Umbilical cord (tissue), 2 donors: ENCODE results near the gene SLC39A9. TPM values are rescaled to one million over a fixed set of nuclear protein-coding genes. Genes with fewer than 3 reads are reported as not detected.

Experiments used
- DNase-seq: peaks from one replicate; pipeline ENCODE4 v3.0.0-alpha.2; 2015; ENCODE audit warnings: low spot score
- total RNA-seq: library from RNA; depleted of rRNA; stranded (reverse); fragments of >200 nt; gene quantifications from one replicate; pipeline ENCODE4 v1.2.3, GENCODE V29; 2014; ENCODE audit warnings: low replicate concordance; ENCODE audit not compliant: insufficient read depth

The SLC39A9 gene
- total RNA-seq, 1 donor from 2014 or later: 88.8 TPM

DNA sequence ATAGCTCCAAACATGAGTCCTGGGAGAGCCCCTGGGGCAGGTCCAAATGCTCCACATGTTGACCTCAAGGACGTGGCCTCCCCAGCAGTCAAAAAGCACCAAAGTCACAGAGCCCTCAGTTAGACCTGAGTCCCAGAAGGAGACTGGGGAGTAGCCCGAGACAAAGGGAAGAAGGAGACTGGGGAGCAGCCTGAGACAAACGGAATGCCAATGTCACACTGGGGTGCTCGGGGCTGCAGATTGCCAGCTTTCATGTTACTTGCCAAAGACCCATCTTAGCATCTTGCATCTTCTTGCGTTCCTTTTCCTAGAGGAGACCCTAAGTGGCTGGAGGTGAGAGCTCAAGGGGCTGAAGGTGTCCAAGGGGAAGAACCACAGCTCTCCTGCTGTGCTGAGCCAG is 100.9 kb downstream of the SLC39A9 start:
- DNase-seq: no peak

- DNase-seq: no peak
Observed at GRCh38 chr14:69500096-69500495, 101.6 kb downstream of the SLC39A9 start.

GRCh38 chr14:69500736-69501135 is 102.2 kb downstream of the SLC39A9 start:
- peak; percentile 6 for DNase-seq

DNA sequence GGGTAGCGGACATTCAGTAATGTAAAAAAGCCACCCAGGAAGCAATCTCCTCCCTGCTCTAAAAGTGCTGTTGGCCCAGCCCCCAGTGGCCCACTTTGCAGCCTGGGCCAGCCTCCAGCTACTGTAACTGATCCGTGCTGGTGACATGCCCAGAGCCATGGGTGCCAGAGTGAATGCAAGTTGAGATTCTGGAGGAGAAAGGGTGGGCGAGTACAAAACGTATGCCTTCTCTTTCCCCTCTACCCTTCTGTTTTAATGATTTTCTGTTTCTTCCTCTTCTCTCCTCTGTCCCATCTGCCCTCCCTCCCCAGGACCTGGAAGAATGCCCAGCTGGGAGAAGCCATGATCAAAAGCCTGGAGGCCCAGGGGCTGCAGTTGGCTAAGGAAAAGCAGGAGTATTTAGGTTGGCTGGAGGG is 102.9 kb downstream of the SLC39A9 start:
- DNase-seq: peak; percentile 90

- DNase-seq: no peak
Observed at GRCh38 chr14:69504775-69505174, 106.3 kb downstream of the SLC39A9 start.

DNA sequence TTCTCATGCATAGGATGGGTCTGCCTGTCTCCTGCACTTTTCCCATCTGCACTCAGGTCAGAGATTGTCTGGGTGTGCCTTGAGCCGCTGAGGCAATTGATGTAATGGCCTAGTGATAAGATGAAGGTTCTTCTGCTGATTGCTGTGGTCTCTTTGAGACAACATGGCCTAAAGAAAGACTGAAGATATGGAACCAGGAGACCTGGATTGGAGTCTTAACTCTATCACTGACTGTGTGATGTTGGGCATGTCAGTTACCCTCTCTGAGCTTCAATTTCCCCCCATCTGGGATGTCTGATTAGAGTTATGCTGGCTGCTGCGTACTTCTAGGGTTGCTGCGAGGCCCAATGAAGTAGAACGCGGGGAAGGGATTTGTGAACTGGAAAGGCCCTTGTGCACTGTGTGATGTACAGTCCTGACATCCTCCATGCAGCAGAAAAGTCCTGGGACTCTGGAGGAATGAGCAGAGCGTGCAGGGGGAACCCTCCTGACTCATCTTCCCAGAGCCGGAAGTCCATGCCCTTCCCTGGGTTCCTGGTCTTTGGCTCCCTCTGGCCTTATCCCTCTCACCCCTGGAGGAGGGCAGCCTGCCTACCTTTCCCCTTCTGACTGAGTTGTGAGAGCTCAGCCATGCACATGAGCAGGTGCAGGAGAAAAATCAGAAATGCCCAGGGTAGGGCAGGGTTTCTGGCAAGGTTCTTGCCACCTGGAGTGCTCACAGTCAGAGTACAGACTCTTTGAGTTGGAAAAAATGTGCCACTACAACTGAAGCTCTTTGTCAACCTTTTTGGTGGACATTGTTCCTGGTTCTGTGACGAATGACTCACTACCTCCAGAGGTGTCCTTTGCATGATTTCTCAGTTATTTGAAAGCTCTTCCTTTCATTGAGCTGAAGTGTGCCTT is 107.1 kb downstream of the SLC39A9 start:
- no peak for DNase-seq

DNA sequence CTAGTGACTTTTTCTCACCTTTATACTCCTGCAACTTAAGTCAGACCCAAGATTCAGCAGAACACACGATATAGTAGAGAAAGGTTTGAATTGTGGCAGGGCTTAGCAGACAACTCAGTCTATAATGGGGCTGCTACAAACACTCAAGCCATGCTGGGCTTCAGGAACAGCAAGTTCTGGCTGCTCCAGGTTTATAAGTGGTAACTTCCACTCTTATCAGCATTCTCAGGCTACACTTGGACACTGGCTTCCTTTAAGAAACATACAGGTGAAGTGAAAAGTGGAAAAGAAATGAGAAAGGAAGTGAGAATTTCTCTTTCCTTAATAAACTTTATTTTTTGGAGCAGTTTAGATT is 107.7 kb downstream of the SLC39A9 start:
- DNase-seq: no peak

Other genes starting within 250 kb of the SLC39A9 start
- 21.2 TPM for gene DCAF5, start 245.6 kb upstream of the SLC39A9 start, total RNA-seq
- gene EXD2, start 207.2 kb upstream of the SLC39A9 start, total RNA-seq: 13.7 TPM
- gene GALNT16, start 138.5 kb upstream of the SLC39A9 start, total RNA-seq: 0.96 TPM
- gene ERH, start 393 bp upstream of the SLC39A9 start, total RNA-seq: 41.9 TPM
- 3.1 TPM for gene PLEKHD1, start 86.0 kb downstream of the SLC39A9 start, total RNA-seq
- gene CCDC177, start 176.2 kb downstream of the SLC39A9 start, total RNA-seq: 0.72 TPM
- 16.6 TPM for gene SUSD6, start 212.9 kb downstream of the SLC39A9 start, total RNA-seq